ENCODE results near the gene CAMK4.

DNA sequence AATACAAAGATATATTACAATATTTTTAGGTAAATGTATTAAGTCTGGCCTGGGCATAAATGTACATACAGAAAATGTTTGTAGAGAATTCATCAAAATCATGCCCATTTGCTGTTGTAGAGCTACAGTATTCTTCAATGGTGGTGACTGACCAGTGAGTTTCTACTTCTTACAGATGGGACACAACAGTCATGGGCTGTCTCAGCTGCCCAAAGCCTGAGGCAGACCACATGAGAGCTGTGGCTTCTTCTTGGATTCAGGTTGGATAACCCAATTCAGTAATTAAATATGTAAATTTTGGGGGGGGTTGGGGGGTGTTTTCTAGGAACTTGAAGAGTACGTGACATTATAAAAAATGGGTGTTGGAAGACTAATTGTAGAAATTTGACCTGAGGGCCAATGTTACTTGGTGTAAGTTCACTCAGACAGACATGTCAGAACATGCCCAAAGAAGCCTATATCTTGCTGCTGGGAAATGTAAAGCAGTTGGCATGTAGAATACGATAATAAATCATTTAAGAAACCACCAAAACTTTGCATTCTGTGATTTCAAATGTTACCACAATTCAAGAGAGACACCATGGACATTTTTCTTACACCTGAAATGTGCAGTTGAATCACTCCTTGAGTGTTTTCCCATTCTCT, 270.3 kb downstream of the CAMK4 start:
- TF ChIP-seq, protein P1, sequence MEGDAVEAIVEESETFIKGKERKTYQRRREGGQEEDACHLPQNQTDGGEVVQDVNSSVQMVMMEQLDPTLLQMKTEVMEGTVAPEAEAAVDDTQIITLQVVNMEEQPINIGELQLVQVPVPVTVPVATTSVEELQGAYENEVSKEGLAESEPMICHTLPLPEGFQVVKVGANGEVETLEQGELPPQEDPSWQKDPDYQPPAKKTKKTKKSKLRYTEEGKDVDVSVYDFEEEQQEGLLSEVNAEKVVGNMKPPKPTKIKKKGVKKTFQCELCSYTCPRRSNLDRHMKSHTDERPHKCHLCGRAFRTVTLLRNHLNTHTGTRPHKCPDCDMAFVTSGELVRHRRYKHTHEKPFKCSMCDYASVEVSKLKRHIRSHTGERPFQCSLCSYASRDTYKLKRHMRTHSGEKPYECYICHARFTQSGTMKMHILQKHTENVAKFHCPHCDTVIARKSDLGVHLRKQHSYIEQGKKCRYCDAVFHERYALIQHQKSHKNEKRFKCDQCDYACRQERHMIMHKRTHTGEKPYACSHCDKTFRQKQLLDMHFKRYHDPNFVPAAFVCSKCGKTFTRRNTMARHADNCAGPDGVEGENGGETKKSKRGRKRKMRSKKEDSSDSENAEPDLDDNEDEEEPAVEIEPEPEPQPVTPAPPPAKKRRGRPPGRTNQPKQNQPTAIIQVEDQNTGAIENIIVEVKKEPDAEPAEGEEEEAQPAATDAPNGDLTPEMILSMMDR (conservative IDR thresholded peaks at IDR 0.05 in 1 of 2, IDR thresholded peaks at IDR 0.05 in 1 of 2; ENCODE audit: low read depth in 1 of 2, low read length in 2 of 2), result no peak
- TF ChIP-seq EZH2 (IDR thresholded peaks at IDR 0.05; ENCODE audit: low read length, missing control alignments), result no peak

Data from fibroblast of lung (primary cell).